ENCODE measurements around the gene MTRF1L.

The MTRF1L gene

GRCh38 chr6:153043719-153044118 is 41.2 kb upstream of the MTRF1L start:
- TF ChIP-seq CTCF (IDR thresholded peaks at IDR 0.05; ENCODE audit: insufficient read depth, low read depth, low read length, missing control alignments) = no peak
- DNase-seq (ENCODE audit: low read depth) = peak; percentile 69
- H3K4me3 ChIP-seq (ENCODE audit: low read length) = no peak overlapping the region

DNA sequence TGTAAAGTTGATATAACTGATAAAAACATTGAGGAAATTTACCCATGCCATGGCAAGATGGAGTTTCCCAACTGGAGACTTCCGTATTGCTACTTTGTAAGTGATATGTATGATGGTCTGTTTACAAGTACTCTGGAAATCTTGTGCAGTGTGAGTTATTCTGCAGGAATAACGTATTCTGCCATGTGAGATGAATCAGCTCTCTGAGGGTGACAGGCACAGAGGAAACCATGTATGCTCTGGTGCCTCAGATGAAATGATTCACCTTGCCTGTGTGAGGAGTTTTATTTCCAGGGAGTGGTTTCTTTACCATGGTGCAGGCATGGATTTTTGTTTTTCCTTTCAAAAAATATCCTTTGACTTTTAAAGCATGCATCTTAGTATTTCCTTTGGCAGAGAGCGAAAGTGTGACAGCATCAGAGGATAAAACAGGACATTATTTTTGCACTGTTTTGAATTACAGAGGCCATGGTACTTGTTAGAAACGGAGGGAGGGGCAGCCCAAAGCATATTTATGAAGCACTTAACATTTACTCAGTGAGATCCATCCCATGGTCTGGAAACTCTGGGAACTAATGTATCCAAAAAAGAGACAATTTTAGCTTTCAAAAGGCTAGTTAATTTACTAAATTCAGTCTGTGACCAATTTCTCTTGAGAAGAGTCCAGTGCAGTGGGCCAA is 36.0 kb upstream of the MTRF1L start:
- DNase-seq (ENCODE audit: low read depth) = peak; percentile 77
- H3K4me3 ChIP-seq (ENCODE audit: low read length) = no peak overlapping the region
- TF ChIP-seq CTCF (IDR thresholded peaks at IDR 0.05; ENCODE audit: insufficient read depth, low read depth, low read length, missing control alignments) = no peak

GRCh38 chr6:153034139-153034538 is 31.6 kb upstream of the MTRF1L start:
- no peak for TF ChIP-seq CTCF (IDR thresholded peaks at IDR 0.05; ENCODE audit: insufficient read depth, low read depth, low read length, missing control alignments)
- H3K4me3 ChIP-seq (ENCODE audit: low read length) = no peak overlapping the region
- no peak for DNase-seq (ENCODE audit: low read depth)

DNA sequence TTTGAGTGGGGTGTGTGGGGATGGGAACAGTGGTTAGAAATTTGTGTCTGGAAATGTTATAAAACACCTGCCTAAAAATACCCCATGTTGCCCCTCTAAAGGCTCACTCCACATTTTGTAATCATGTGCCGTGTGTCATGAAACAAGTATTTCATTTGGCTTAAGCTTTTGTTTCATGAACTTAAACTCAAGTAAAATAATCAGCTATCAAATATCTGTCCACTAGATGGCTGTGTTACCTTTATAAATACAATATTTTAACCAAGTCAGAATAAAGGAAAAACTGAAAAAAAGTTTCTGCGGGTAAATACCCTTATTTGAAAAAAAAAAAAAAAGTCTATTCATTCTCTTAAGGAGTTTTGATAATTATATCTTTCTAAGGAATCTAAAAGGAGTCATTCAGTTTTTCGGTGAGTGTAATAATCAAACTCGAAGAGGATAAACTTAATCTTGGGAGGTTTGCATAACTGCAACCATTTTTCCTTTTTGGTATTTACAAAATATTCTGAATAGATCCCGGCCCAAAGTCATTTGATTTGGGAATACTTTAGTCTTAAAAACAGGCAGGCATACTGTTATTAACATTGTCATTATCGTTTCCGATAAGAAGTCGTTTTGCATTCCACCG is 29.9 kb upstream of the MTRF1L start:
- no peak overlapping the region for H3K4me3 ChIP-seq (ENCODE audit: low read length)
- peak; percentile 65 for DNase-seq (ENCODE audit: low read depth)
- TF ChIP-seq CTCF (IDR thresholded peaks at IDR 0.05; ENCODE audit: insufficient read depth, low read depth, low read length, missing control alignments) = peak; percentile 14

GRCh38 chr6:153031335-153031955 is 28.9 kb upstream of the MTRF1L start:
- peak; percentile 85 for DNase-seq (ENCODE audit: low read depth)
- TF ChIP-seq CTCF (IDR thresholded peaks at IDR 0.05; ENCODE audit: insufficient read depth, low read depth, low read length, missing control alignments) = no peak
- H3K4me3 ChIP-seq (ENCODE audit: low read length) = no peak overlapping the region

DNA sequence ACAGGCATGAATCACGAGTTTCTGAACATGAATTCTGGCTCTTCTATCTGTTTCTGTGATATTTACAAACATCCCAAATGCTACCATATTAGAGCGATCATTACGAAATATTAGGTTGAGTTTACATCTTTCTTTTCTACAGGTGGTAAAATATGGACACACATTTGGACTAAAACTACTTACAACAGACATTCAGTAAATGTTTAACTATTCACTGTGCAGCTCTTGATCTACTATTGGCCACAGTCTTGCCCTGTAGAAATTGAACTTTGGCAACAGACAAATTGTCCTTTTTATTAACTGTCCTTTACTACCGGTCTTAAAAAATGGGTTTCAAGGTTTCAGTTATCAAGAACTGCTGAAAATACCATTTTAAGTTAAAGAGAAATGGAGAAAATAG is 26.5 kb upstream of the MTRF1L start:
- no peak overlapping the region for H3K4me3 ChIP-seq (ENCODE audit: low read length)
- no peak for TF ChIP-seq CTCF (IDR thresholded peaks at IDR 0.05; ENCODE audit: insufficient read depth, low read depth, low read length, missing control alignments)
- no peak for DNase-seq (ENCODE audit: low read depth)
